Naive thymus-derived CD8-positive, alpha-beta T cell (primary cell): ENCODE data around the gene KIAA1671. TPM values are rescaled to one million over a fixed set of nuclear protein-coding genes. Genes with fewer than 3 reads are reported as not detected.

Experiments
- ATAC-seq, 2 donors: fragments of 150-1000 bp; cut with Tn5 transposase in 1 of 2; sonication (Bioruptor Pico), chemical (Tn5 transposase) in 1 of 2; 1 replicate in 1 of 2; 2 replicates in 1 of 2; pipeline ENCODE4 v1.10.0; 2021; ENCODE audit warnings: mild to moderate bottlenecking in 2 of 2, moderate library complexity in 2 of 2
- POLR2A ChIA-PET: fragments of 350-600 bp; sonication (Branson Sonifier 250); formaldehyde crosslinking; loops from one replicate; lab custom pipeline; 2021; ENCODE audit warnings: antibody characterized with exemption; lab: Charles Lee
- DNase-seq, 10 donors: peaks; one replicate each; pipeline versions ENCODE4 v3.0.0 to v3.0.0-alpha.2; 2020 to 2022
- H3K27ac Mint-ChIP-seq, 10 donors: one replicate each; pipeline ENCODE4 v1.8.0; 2020 to 2022; ENCODE audit warnings: mild to moderate bottlenecking in 10 of 10, mixed read lengths in 10 of 10, moderate library complexity in 4 of 10, inconsistent platforms in 1 of 10
- H3K27me3 Mint-ChIP-seq, 5 donors: one replicate each; pipeline ENCODE4 v1.8.0; 2021 to 2022; ENCODE audit warnings: mixed read lengths in 5 of 5
- H3K36me3 Mint-ChIP-seq, 3 donors: one replicate each; pipeline ENCODE4 v1.8.0; 2020 to 2022; ENCODE audit warnings: mixed read lengths in 3 of 3, mild to moderate bottlenecking in 2 of 3, inconsistent platforms in 1 of 3
- H3K4me1 Mint-ChIP-seq, 4 donors: one replicate each; pipeline ENCODE4 v1.8.0; 2021 to 2022; ENCODE audit warnings: mixed read lengths in 4 of 4
- H3K4me3 Mint-ChIP-seq, 10 donors: one replicate each; pipeline ENCODE4 v1.8.0; 2020 to 2022; ENCODE audit warnings: mild to moderate bottlenecking in 10 of 10, mixed read lengths in 10 of 10, moderate library complexity in 6 of 10, inconsistent platforms in 1 of 10
- H3K9me3 Mint-ChIP-seq, 9 donors: one replicate each; pipeline ENCODE4 v1.8.0; 2020 to 2022; ENCODE audit warnings: mixed read lengths in 9 of 9, mild to moderate bottlenecking in 3 of 9, inconsistent platforms in 1 of 9, moderate library complexity in 1 of 9
- polyA plus RNA-seq, 3 donors: library from polyadenylated mRNA; unstranded; fragments of 300-500 nt; fragmentation: Illumina TruSeq; gene quantifications; one replicate each; pipeline ENCODE4 v1.2.3, GENCODE V29; 2021
- total RNA-seq, 8 experiments: library from RNA in 2 of 8; stranded (reverse) in 2 of 8; gene quantifications; one replicate each; pipeline ENCODE4 v1.2.3 and lab custom pipeline; 2021 to 2026

Gene KIAA1671
- total and polyA plus RNA-seq, 5 experiments from 2014 or later: 0.33 to 5.2 (median 2.7) TPM

- Mint-ChIP-seq H3K4me3 (no peak overlapping the region), H3K36me3 (peaks cover 0 to 10% (median 0%) of the 10 kb centered on the region in 3 donors), H3K4me1 (peaks cover 0 to 1% (median 0%) of the 10 kb centered on the region in 4 donors), H3K27ac (no peak overlapping the region), H3K27me3 (peaks cover 0 to 5% (median 1%) of the 10 kb centered on the region in 5 donors), H3K9me3 (peaks cover 0 to 14% (median 2%) of the 10 kb centered on the region in 9 donors)
- DNase-seq: peak in 1 of 10 donors; percentile 10
- POLR2A ChIA-PET: no interaction called here
- no peak for ATAC-seq
Measured at GRCh38 chr22:25048071-25048470, 95.6 kb downstream of the KIAA1671 start.

- Mint-ChIP-seq H3K4me3 (no peak overlapping the region), H3K9me3 (peaks cover 0 to 14% (median 2%) of the 10 kb centered on the region in 9 donors), H3K36me3 (peaks cover 0 to 10% (median 0%) of the 10 kb centered on the region in 3 donors), H3K27me3 (peaks cover 0 to 5% (median 1%) of the 10 kb centered on the region in 5 donors), H3K4me1 (no peaks in the 10 kb centered on the region), H3K27ac (peak overlapping the region in 1 of 10 donors; percentile 45)
- ATAC-seq (peak; percentile 85 to 98), DNase-seq (peak; percentile 29 to 80 (median 64))
- POLR2A ChIA-PET: no interaction called here
Measured at GRCh38 chr22:25048659-25049647, 96.4 kb downstream of the KIAA1671 start.

- ATAC-seq (no peak), DNase-seq (no peak)
- Mint-ChIP-seq H3K9me3 (peaks cover 0 to 14% (median 2%) of the 10 kb centered on the region in 9 donors), H3K27ac (peak overlapping the region in 1 of 10 donors; percentile 25), H3K4me1 (peaks cover 0 to 3% (median 0%) of the 10 kb centered on the region in 4 donors), H3K4me3 (no peak overlapping the region), H3K27me3 (peaks cover 0 to 5% (median 1%) of the 10 kb centered on the region in 5 donors), H3K36me3 (peaks cover 0 to 10% (median 0%) of the 10 kb centered on the region in 3 donors)
- POLR2A ChIA-PET: no interaction called here
Measured at GRCh38 chr22:25049770-25050169, 97.3 kb downstream of the KIAA1671 start.

GRCh38 chr22:25050566-25050965 lies 98.0 kb downstream of the KIAA1671 start:
- POLR2A ChIA-PET: no interaction called here
- H3K9me3 Mint-ChIP-seq: peaks cover 0 to 14% (median 2%) of the 10 kb centered on the region in 9 donors
- peaks cover 0 to 9% (median 0%) of the 10 kb centered on the region in 4 donors for H3K4me1 Mint-ChIP-seq
- peaks cover 0 to 10% (median 0%) of the 10 kb centered on the region in 3 donors for H3K36me3 Mint-ChIP-seq
- DNase-seq: no peak
- H3K4me3 Mint-ChIP-seq: no peak overlapping the region
- no peak for ATAC-seq
- H3K27ac Mint-ChIP-seq: peak overlapping the region in 1 of 10 donors; percentile 37
- H3K27me3 Mint-ChIP-seq: peaks cover 0 to 5% (median 1%) of the 10 kb centered on the region in 5 donors

GRCh38 chr22:25051073-25051472 lies 98.6 kb downstream of the KIAA1671 start:
- ATAC-seq (no peak), DNase-seq (peak in 1 of 10 donors; percentile 55)
- peaks cover 0 to 5% (median 1%) of the 10 kb centered on the region in 5 donors for H3K27me3 Mint-ChIP-seq
- H3K9me3 Mint-ChIP-seq: peaks cover 0 to 14% (median 2%) of the 10 kb centered on the region in 9 donors
- H3K4me1 Mint-ChIP-seq: peaks cover 0 to 9% (median 0%) of the 10 kb centered on the region in 4 donors
- POLR2A ChIA-PET: no interaction called here
- peaks cover 0 to 10% (median 0%) of the 10 kb centered on the region in 3 donors for H3K36me3 Mint-ChIP-seq
- no peak overlapping the region for H3K27ac Mint-ChIP-seq
- H3K4me3 Mint-ChIP-seq: no peak overlapping the region

GRCh38 chr22:25051983-25052710 lies 99.6 kb downstream of the KIAA1671 start:
- ATAC-seq: no peak
- POLR2A ChIA-PET: interaction anchor here (1.0 kb wide), 1 partner anchor 59 kb away, joined by 3 read pairs; no protein-coding TSS in a partner anchor

GRCh38 chr22:25053153-25053805 lies 100.8 kb downstream of the KIAA1671 start:
- Mint-ChIP-seq H3K4me1 (peaks cover 0 to 16% (median 8%) of the 10 kb centered on the region in 4 donors), H3K27me3 (peaks cover 0 to 1% (median 0%) of the 10 kb centered on the region in 5 donors), H3K27ac (peak overlapping the region in 2 of 10 donors; percentile 22 to 62), H3K36me3 (peaks cover 0 to 10% (median 0%) of the 10 kb centered on the region in 3 donors), H3K9me3 (peaks cover 0 to 14% (median 2%) of the 10 kb centered on the region in 9 donors), H3K4me3 (no peak overlapping the region)
- POLR2A ChIA-PET: no interaction called here
- ATAC-seq: no peak
- peak in 1 of 10 donors; percentile 45 for DNase-seq

More at GRCh38 chr22:25051983-25052710, 99.6 kb downstream of the KIAA1671 start:
- Mint-ChIP-seq H3K9me3 (peaks cover 0 to 14% (median 2%) of the 10 kb centered on the region in 9 donors), H3K4me3 (no peak overlapping the region), H3K27ac (no peak overlapping the region), H3K36me3 (peaks cover 0 to 10% (median 0%) of the 10 kb centered on the region in 3 donors), H3K4me1 (peaks cover 0 to 13% (median 4%) of the 10 kb centered on the region in 4 donors), H3K27me3 (peaks cover 0 to 5% (median 1%) of the 10 kb centered on the region in 5 donors)
- DNase-seq: peak in 1 of 10 donors; percentile 11

GRCh38 chr22:25054943-25055511 lies 102.5 kb downstream of the KIAA1671 start:
- ATAC-seq (no peak), DNase-seq (peak in 2 of 10 donors; percentile 23 to 31)
- Mint-ChIP-seq H3K36me3 (peaks cover 0 to 10% (median 0%) of the 10 kb centered on the region in 3 donors), H3K9me3 (peaks cover 0 to 14% (median 2%) of the 10 kb centered on the region in 9 donors), H3K4me3 (peak overlapping the region in 2 of 10 donors; percentile 29 to 58), H3K27me3 (peaks cover 0 to 4% (median 0%) of the 10 kb centered on the region in 5 donors), H3K27ac (peak overlapping the region in 4 of 10 donors; percentile 46 to 84 (median 60)), H3K4me1 (peaks cover 0 to 16% (median 10%) of the 10 kb centered on the region in 4 donors)
- POLR2A ChIA-PET: no interaction called here

GRCh38 chr22:25057013-25057881 lies 104.7 kb downstream of the KIAA1671 start:
- POLR2A ChIA-PET: interaction anchor here (0.8 to 1.7 kb wide), 4 partner anchors 11 to 19 kb away, joined by 3 to 5 read pairs (median 4); no protein-coding TSS in a partner anchor
- Mint-ChIP-seq H3K4me3 (no peak overlapping the region), H3K27me3 (peaks cover 0 to 4% (median 0%) of the 10 kb centered on the region in 5 donors), H3K9me3 (no peaks in the 10 kb centered on the region), H3K4me1 (peaks cover 11 to 36% (median 29%) of the 10 kb centered on the region in 4 donors), H3K27ac (peak overlapping the region in 2 of 10 donors; percentile 21), H3K36me3 (no peaks in the 10 kb centered on the region)
- ATAC-seq (peak; percentile 56 to 60), DNase-seq (peak; percentile 41 to 80 (median 67))

- peaks cover 0 to 4% (median 0%) of the 10 kb centered on the region in 5 donors for H3K27me3 Mint-ChIP-seq
- H3K9me3 Mint-ChIP-seq: no peaks in the 10 kb centered on the region
- no peaks in the 10 kb centered on the region for H3K36me3 Mint-ChIP-seq
- ATAC-seq (no peak), DNase-seq (peak in 1 of 10 donors; percentile 37)
- peak overlapping the region in 2 of 10 donors; percentile 11 to 20 for H3K4me3 Mint-ChIP-seq
- H3K27ac Mint-ChIP-seq: peak overlapping the region in 4 of 10 donors; percentile 36 to 85 (median 63)
- POLR2A ChIA-PET: interaction anchor here (1.7 to 3.1 kb wide), 3 partner anchors 9 to 52 kb away, joined by 5 to 13 read pairs (median 7); no protein-coding TSS in a partner anchor
- peaks cover 23 to 54% (median 50%) of the 10 kb centered on the region in 4 donors for H3K4me1 Mint-ChIP-seq
Measured at GRCh38 chr22:25059438-25059837, 106.9 kb downstream of the KIAA1671 start.
